A673 (cell line): Measurements from ENCODE around the gene CTRL. TPM values are rescaled to one million over a fixed set of nuclear protein-coding genes. Genes with fewer than 3 reads are reported as not detected.

Experiments
- BruUV-seq: library from RNA; stranded (reverse); fragments of 400-500 nt; replicated peaks from 2 replicates; lab custom pipeline; 2021; lab: Mats Ljungman, UMichigan
- CTCF ChIA-PET: fragments of 300-600 bp; sonication (Branson Sonifier 250); formaldehyde crosslinking; loops from one replicate; lab custom pipeline; 2022; ENCODE audit warnings: antibody characterized with exemption; lab: Charles Lee
- POLR2A ChIA-PET: fragments of 300-600 bp; sonication (Branson Sonifier 250); formaldehyde crosslinking; loops from one replicate; lab custom pipeline; 2022; ENCODE audit warnings: antibody characterized with exemption; ENCODE audit not compliant: low non-redundant PET; lab: Charles Lee
- DNase-seq: peaks from one replicate; pipeline ENCODE4 v3.0.0-alpha.2; 2015; ENCODE audit warnings: low spot score
- H3K27ac ChIP-seq: fragments of 200-600 bp; sonication (generic); 2 replicates; pipeline ENCODE4 v1.5.1; 2016; ENCODE audit warnings: mixed run types, low read depth, mild to moderate bottlenecking, mixed read lengths, antibody characterized with exemption, low read length; ENCODE audit not compliant: poor library complexity, severe bottlenecking
- H3K27me3 ChIP-seq: fragments of 200-600 bp; sonication (generic); replicated peaks from 2 replicates; pipeline ENCODE4 v1.6.1; 2017; ENCODE audit warnings: mixed run types, low read depth, mild to moderate bottlenecking, mixed read lengths, antibody characterized with exemption, low read length; ENCODE audit not compliant: insufficient read depth, poor library complexity
- H3K36me3 ChIP-seq: fragments of 200-600 bp; sonication (generic); 2 replicates; pipeline ENCODE4 v1.6.1; 2016; ENCODE audit warnings: mixed run types, mild to moderate bottlenecking, mixed read lengths, antibody characterized with exemption, low read length; ENCODE audit not compliant: insufficient read depth, poor library complexity, severe bottlenecking
- H3K4me1 ChIP-seq: fragments of 200-600 bp; sonication (generic); 2 replicates; pipeline ENCODE4 v1.6.1; 2017; ENCODE audit warnings: mixed run types, mild to moderate bottlenecking, mixed read lengths, antibody characterized with exemption, low read length; ENCODE audit not compliant: insufficient read depth, poor library complexity, severe bottlenecking
- H3K4me3 ChIP-seq: fragments of 200-600 bp; sonication (generic); 2 replicates; pipeline ENCODE4 v1.5.1; 2016; ENCODE audit warnings: low read depth, mixed run types, mild to moderate bottlenecking, mixed read lengths, low read length; ENCODE audit not compliant: poor library complexity, severe bottlenecking
- H3K9me3 ChIP-seq: fragments of 200-600 bp; sonication (generic); 2 replicates; pipeline ENCODE4 v1.6.1; 2016; ENCODE audit warnings: mixed run types, low read depth, mild to moderate bottlenecking, mixed read lengths, antibody characterized with exemption, low read length; ENCODE audit not compliant: poor library complexity, severe bottlenecking
- EZH2 ChIP-seq: fragments of 200-600 bp; sonication (generic); IDR thresholded peaks from 2 replicates; pipeline ENCODE4 v1.6.1; 2017; ENCODE audit warnings: borderline replicate concordance, low read depth, mild to moderate bottlenecking, mixed read lengths, antibody characterized with exemption, low read length; ENCODE audit not compliant: poor library complexity, severe bottlenecking
- intact Hi-C: fragments of 100-400 bp; cut with micrococcal nuclease; formaldehyde crosslinking; loops from one replicate; pipeline ENCODE4 v1.10.0; 2022; ENCODE audit not compliant: unreplicated experiment
- total RNA-seq: library from RNA; stranded (reverse); gene quantifications from 2 replicates; pipeline ENCODE4 v1.2.3, GENCODE V29; 2021
- TF ChIP-seq, protein P1 (sequence below): fragments of 300-800, 200-600 bp; sonication (generic); conservative IDR thresholded peaks from 2 replicates; pipeline ENCODE4 v1.5.1; 2017; ENCODE audit warnings: low read depth, mild to moderate bottlenecking, antibody characterized with exemption, low read length, moderate library complexity, mixed read lengths

CTRL gene
- total RNA-seq, 1 experiment from 2014 or later, result 2.9 TPM

DNA sequence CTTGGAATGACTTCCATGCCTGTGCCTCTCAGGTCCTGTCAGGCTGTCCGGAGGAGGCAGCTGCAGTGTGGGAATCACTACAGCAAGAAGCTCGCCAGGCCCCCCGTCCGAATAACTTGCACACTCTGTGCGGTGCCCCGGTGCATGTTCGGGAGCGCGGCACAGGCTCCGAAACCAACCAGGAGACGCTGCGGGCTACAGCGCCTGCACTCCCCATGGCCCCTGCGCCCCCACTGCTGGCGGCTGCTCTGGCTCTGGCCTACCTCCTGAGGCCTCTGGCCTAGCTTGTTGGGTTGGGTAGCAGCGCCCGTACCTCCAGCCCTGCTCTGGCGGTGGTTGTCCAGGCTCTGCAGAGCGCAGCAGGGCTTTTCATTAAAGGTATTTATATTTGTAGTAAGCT is 45.7 kb downstream of the CTRL start:
- H3K27ac ChIP-seq, result no peak overlapping the region
- H3K27me3 ChIP-seq, result no peaks in the 10 kb centered on the region
- TF ChIP-seq, protein P1, sequence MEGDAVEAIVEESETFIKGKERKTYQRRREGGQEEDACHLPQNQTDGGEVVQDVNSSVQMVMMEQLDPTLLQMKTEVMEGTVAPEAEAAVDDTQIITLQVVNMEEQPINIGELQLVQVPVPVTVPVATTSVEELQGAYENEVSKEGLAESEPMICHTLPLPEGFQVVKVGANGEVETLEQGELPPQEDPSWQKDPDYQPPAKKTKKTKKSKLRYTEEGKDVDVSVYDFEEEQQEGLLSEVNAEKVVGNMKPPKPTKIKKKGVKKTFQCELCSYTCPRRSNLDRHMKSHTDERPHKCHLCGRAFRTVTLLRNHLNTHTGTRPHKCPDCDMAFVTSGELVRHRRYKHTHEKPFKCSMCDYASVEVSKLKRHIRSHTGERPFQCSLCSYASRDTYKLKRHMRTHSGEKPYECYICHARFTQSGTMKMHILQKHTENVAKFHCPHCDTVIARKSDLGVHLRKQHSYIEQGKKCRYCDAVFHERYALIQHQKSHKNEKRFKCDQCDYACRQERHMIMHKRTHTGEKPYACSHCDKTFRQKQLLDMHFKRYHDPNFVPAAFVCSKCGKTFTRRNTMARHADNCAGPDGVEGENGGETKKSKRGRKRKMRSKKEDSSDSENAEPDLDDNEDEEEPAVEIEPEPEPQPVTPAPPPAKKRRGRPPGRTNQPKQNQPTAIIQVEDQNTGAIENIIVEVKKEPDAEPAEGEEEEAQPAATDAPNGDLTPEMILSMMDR, result no peak
- no peak for TF ChIP-seq EZH2
- intact Hi-C loops, result no loop called here
- no peak overlapping the region for H3K4me3 ChIP-seq
- peaks cover 11% of the 10 kb centered on the region for H3K4me1 ChIP-seq
- ChIA-PET POLR2A (no interaction called here), CTCF (no interaction called here)
- no peak for DNase-seq
- H3K9me3 ChIP-seq, result no peaks in the 10 kb centered on the region
- H3K36me3 ChIP-seq, result peaks cover 34% of the 10 kb centered on the region
- no TSS peak for BruUV-seq

DNA sequence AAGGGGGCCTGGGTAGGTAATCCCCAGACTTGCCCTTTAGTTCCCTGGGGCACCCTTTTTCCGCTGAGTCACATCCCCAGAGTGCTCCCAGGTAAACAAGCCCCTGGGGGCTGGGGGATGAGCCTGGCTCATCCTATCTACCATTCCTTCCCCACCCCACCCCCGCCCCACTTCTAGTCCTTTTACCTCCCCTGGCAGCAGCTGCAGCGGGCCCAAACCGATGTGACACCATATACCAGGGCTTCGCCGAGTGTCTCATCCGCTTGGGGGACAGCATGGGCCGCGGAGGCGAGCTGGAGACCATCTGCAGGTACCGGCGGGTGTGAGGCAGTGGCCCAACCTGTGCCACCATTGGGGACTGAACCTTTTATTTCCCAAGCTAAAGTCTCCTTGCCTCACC is 46.1 kb downstream of the CTRL start:
- Histone ChIP-seq H3K9me3 (no peaks in the 10 kb centered on the region), H3K4me3 (no peak overlapping the region), H3K27ac (no peak overlapping the region), H3K27me3 (no peaks in the 10 kb centered on the region), H3K36me3 (peaks cover 38% of the 10 kb centered on the region), H3K4me1 (peaks cover 11% of the 10 kb centered on the region)
- CTCF ChIA-PET, result interaction anchor here (1.9 kb wide), 1 partner anchor 45 kb away, joined by 7 read pairs; the partner anchor contains the start of gene CTRL
- no peak for TF ChIP-seq EZH2
- TF ChIP-seq, protein P1, result no peak
- BruUV-seq, result no TSS peak
- DNase-seq, result no peak
- intact Hi-C loops, result no loop called here
- POLR2A ChIA-PET, result no interaction called here

DNA sequence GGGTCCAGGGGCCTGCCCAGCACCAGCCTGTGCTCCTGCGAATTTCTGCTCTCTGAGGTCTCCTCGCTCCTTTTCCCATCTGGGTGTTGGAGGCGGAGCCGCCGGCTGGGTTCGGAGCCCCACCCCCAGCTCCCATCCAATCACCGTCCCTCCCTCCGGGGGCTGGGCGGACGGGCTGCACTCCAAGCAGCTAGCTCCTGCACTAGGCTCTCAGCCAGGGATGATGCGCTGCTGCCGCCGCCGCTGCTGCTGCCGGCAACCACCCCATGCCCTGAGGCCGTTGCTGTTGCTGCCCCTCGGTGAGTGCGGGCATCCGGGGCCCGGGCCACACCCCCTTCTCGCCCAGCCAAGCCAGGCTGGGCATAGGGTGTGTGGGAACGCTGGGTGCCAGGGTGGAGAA is 47.0 kb downstream of the CTRL start, which contains the start of gene NRN1L:
TSS of gene NRN1L (plus strand) at position 202 of the 400 bp plus-strand sequence. CDS start at position 221, 19 bp downstream.
- no peak within 1 kb of the TSS for H3K4me3 ChIP-seq
- DNase-seq, result peak; percentile 95
- POLR2A ChIA-PET, result no interaction called here
- no peaks in the 10 kb centered on the region for H3K9me3 ChIP-seq
- BruUV-seq, result no TSS peak
- H3K4me1 ChIP-seq, result peaks cover 11% of the 10 kb centered on the region
- CTCF ChIA-PET, result interaction anchor here (0.6 to 2.4 kb wide), 8 partner anchors 8 to 364 kb away, joined by 3 to 15 read pairs (median 6); partner anchors contain the start of genes CTRL and PSKH1
- H3K27me3 ChIP-seq, result no peaks in the 10 kb centered on the region
- TF ChIP-seq EZH2, result no peak
- TF ChIP-seq, protein P1, result no peak
- H3K36me3 ChIP-seq, result peaks cover 47% of the 10 kb centered on the region
- peak within 1 kb of the TSS; percentile 34 for H3K27ac ChIP-seq
- intact Hi-C loops, result no loop called here
